SK-N-SH (cell line): ENCODE measurements around the gene SLC6A13. TPM values are rescaled to one million over a fixed set of nuclear protein-coding genes. Genes with fewer than 3 reads are reported as not detected.

ENCODE experiments used
- CTCF ChIA-PET: fragments of 300-600, 350-600 bp; formaldehyde crosslinking; extraction: SDS; loops from one replicate; lab custom pipeline; 2021; lab: Yijun Ruan, JAX
- POLR2A ChIA-PET: fragments of 350-600 bp; sonication (Branson Sonifier 250); formaldehyde crosslinking; extraction: SDS; loops from one replicate; lab custom pipeline; 2020; ENCODE audit warnings: antibody characterized with exemption, inconsistent platforms; lab: Yijun Ruan, JAX
- DNase-seq: peaks from one replicate; pipeline ENCODE4 v3.0.0; 2012
- H2AFZ ChIP-seq: fragments of 200-600 bp; sonication (generic); 2 replicates; pipeline ENCODE4 v1.8.1; 2016; ENCODE audit warnings: antibody characterized with exemption, mild to moderate bottlenecking, low read depth
- H3F3A ChIP-seq: fragments of 200-600 bp; sonication (generic); replicated peaks from 2 replicates; pipeline ENCODE3; 2016; ENCODE audit warnings: antibody characterized with exemption, mild to moderate bottlenecking; ENCODE audit not compliant: insufficient read depth
- H3K27ac ChIP-seq, 2 experiments: fragments of 200-500 bp in 1 of 2; fragments of 200-600 bp in 1 of 2; sonication (Bioruptor generic) in 1 of 2; sonication (generic), shearing (Covaris generic) in 1 of 2; 2 replicates each; pipeline versions ENCODE4 v1.5.1 to v1.6.1; 2014 to 2016; ENCODE audit warnings: low read depth in 2 of 2, inconsistent platforms in 1 of 2, low read length in 1 of 2, mild to moderate bottlenecking in 1 of 2, mixed read lengths in 1 of 2
- H3K27me3 ChIP-seq: fragments of 200-600 bp; sonication (generic), shearing (Covaris generic); 2 replicates; pipeline ENCODE4 v1.6.1; 2016; ENCODE audit warnings: mixed run types; ENCODE audit not compliant: insufficient read depth
- H3K36me3 ChIP-seq, 2 experiments: fragments of 200-500 bp in 1 of 2; fragments of 200-600 bp in 1 of 2; sonication (Bioruptor generic) in 1 of 2; sonication (generic) in 1 of 2; replicated peaks in 1 of 2; 2 replicates each; pipeline versions ENCODE3 to v1.5.1; 2014 to 2016; ENCODE audit warnings: low read length in 1 of 2, mild to moderate bottlenecking in 1 of 2; ENCODE audit not compliant: insufficient read depth in 2 of 2, control insufficient read depth in 1 of 2
- H3K4me1 ChIP-seq, 2 experiments: fragments of 200-500 bp in 1 of 2; fragments of 200-600 bp in 1 of 2; sonication (Bioruptor generic) in 1 of 2; sonication (generic), shearing (Covaris generic) in 1 of 2; 2 replicates each; pipeline versions ENCODE4 v1.5.1 to v1.6.1; 2014 to 2016; ENCODE audit warnings: low read depth in 1 of 2, low read length in 1 of 2, mixed run types in 1 of 2; ENCODE audit not compliant: insufficient read depth in 2 of 2, control insufficient read depth in 1 of 2
- H3K4me2 ChIP-seq: fragments of 200-600 bp; sonication (generic), shearing (Covaris generic); 2 replicates; pipeline ENCODE4 v1.6.1; 2017; ENCODE audit warnings: mixed run types
- H3K4me3 ChIP-seq, 2 experiments: fragments of 200-500 bp in 1 of 2; fragments of 200-600 bp in 1 of 2; sonication (Bioruptor generic) in 1 of 2; sonication (generic), shearing (Covaris generic) in 1 of 2; 2 replicates each; pipeline versions ENCODE4 v1.5.1 to v1.8.1; 2014 to 2016; ENCODE audit warnings: low read depth in 2 of 2, inconsistent platforms in 1 of 2, low read length in 1 of 2, mild to moderate bottlenecking in 1 of 2, mixed read lengths in 1 of 2, moderate library complexity in 1 of 2
- H3K79me2 ChIP-seq: fragments of 200-600 bp; sonication (generic); 2 replicates; pipeline ENCODE4 v1.8.1; 2017; ENCODE audit warnings: mild to moderate bottlenecking; ENCODE audit not compliant: insufficient read depth
- H3K9ac ChIP-seq: fragments of 200-600 bp; sonication (generic); 2 replicates; pipeline ENCODE4 v1.6.1; 2017; ENCODE audit warnings: mixed run types
- H3K9me2 ChIP-seq: fragments of 200-600 bp; sonication (generic); 2 replicates; pipeline ENCODE4 v1.6.1; 2017; ENCODE audit warnings: mixed run types
- H3K9me3 ChIP-seq: fragments of 200-600 bp; sonication (generic); 2 replicates; pipeline ENCODE4 v1.6.1; 2017; ENCODE audit warnings: mixed run types, mild to moderate bottlenecking, moderate library complexity
- H4K20me1 ChIP-seq: fragments of 200-600 bp; sonication (generic); 2 replicates; pipeline ENCODE4 v1.6.1; 2017; ENCODE audit warnings: mild to moderate bottlenecking, mixed run types; ENCODE audit not compliant: insufficient read depth
- EP300 ChIP-seq, 2 experiments: IDR thresholded peaks; 2 replicates each; pipeline versions ENCODE4 v1.4.0 to v1.6.1; 2012; ENCODE audit warnings: borderline replicate concordance in 1 of 2, low read depth in 1 of 2, low read length in 1 of 2
- FOSL2 ChIP-seq: IDR thresholded peaks from 2 replicates; pipeline ENCODE4 v1.4.0; 2012; ENCODE audit warnings: low read depth, mild to moderate bottlenecking, moderate library complexity, borderline replicate concordance
- FOXJ3 ChIP-seq: sonication (generic); formaldehyde crosslinking; IDR thresholded peaks from 2 replicates; pipeline ENCODE4 v1.5.1; 2020; ENCODE audit warnings: mild to moderate bottlenecking, missing genetic modification reagents
- FOXM1 ChIP-seq: IDR thresholded peaks from 2 replicates; pipeline ENCODE4 v1.4.0; 2012; ENCODE audit warnings: low read depth, mild to moderate bottlenecking
- JUND ChIP-seq: IDR thresholded peaks from 2 replicates; pipeline ENCODE4 v1.4.0; 2012
- MAX ChIP-seq: IDR thresholded peaks from 2 replicates; pipeline ENCODE4 v1.4.0; 2012; ENCODE audit warnings: low read depth
- MEF2A ChIP-seq: IDR thresholded peaks from 2 replicates; pipeline ENCODE4 v1.4.0; 2012; ENCODE audit warnings: low read depth, borderline replicate concordance
- MXI1 ChIP-seq: IDR thresholded peaks from 2 replicates; pipeline ENCODE4 v1.6.1; 2012; ENCODE audit warnings: mild to moderate bottlenecking, low read depth, low read length, improper control_type of control experiment
- PBX3 ChIP-seq: IDR thresholded peaks from 2 replicates; pipeline ENCODE4; 2012
- POLR2AphosphoS5 ChIP-seq: IDR thresholded peaks from 2 replicates; pipeline ENCODE4 v1.6.1; 2012; ENCODE audit warnings: low read depth, low read length
- REST ChIP-seq: IDR thresholded peaks from 2 replicates; pipeline ENCODE4 v1.6.1; 2012; ENCODE audit warnings: mild to moderate bottlenecking, low read depth, low read length, moderate library complexity
- RXRA ChIP-seq: IDR thresholded peaks from 2 replicates; pipeline ENCODE4 v1.4.0; 2012; ENCODE audit warnings: low read depth, mild to moderate bottlenecking, borderline replicate concordance
- TAF1 ChIP-seq: IDR thresholded peaks from 2 replicates; pipeline ENCODE4 v1.6.1; 2012; ENCODE audit warnings: low read depth, mild to moderate bottlenecking, low read length, moderate library complexity, borderline replicate concordance
- TCF12 ChIP-seq: IDR thresholded peaks from 2 replicates; pipeline ENCODE4 v1.4.0; 2012
- USF1 ChIP-seq: IDR thresholded peaks from 2 replicates; pipeline ENCODE4 v1.4.0; 2012; ENCODE audit warnings: low read depth, borderline replicate concordance
- USF2 ChIP-seq: fragments of 150-350 bp; IDR thresholded peaks from 2 replicates; pipeline ENCODE4 v1.6.1; 2017; ENCODE audit warnings: antibody characterized with exemption, low read length, low read depth, borderline replicate concordance
- YY1 ChIP-seq: IDR thresholded peaks from 2 replicates; pipeline ENCODE4 v1.4.0; 2012; ENCODE audit warnings: low read depth, mild to moderate bottlenecking
- WGBS: methylation state at CpG from one replicate; pipeline ENCODE4 v1.1.6; 2017; ENCODE audit warnings: low lambda C conversion rate; 5-methylcytosine and 5-hydroxymethylcytosine counted together
- polyA plus RNA-seq, 3 experiments: library from polyadenylated mRNA; depleted of rRNA; stranded (reverse); fragments of >200 nt; gene quantifications; 2 replicates each; pipeline ENCODE4 v1.2.3, GENCODE V29; 2012

SLC6A13 gene
- polyA plus RNA-seq, 1 of the 3 experiments (the other 2 are of a cell fraction): 0.05 TPM

GRCh38 chr12:237026-237815 is 25.4 kb downstream of the SLC6A13 start:
- no peaks in the 10 kb centered on the region for H3F3A ChIP-seq
- no peaks in the 10 kb centered on the region for H3K79me2 ChIP-seq
- H3K9me3 ChIP-seq: no peaks in the 10 kb centered on the region
- H3K4me1 ChIP-seq: no peaks in the 10 kb centered on the region
- H3K27me3 ChIP-seq: no peaks in the 10 kb centered on the region
- no peak overlapping the region for H2AFZ ChIP-seq
- TF ChIP-seq YY1 (no peak), PBX3 (no peak), JUND (no peak), MEF2A (no peak), MAX (no peak)
- no peaks in the 10 kb centered on the region for H4K20me1 ChIP-seq
- no peak for DNase-seq
- 37% methylated on average over 9 of the region's 13 CpGs for WGBS
- no peak overlapping the region for H3K27ac ChIP-seq
- ChIA-PET CTCF (no interaction called here), POLR2A (interaction anchor here (0.6 kb wide), 1 partner anchor 79 kb away, joined by 3 read pairs; no protein-coding TSS in a partner anchor)
- H3K36me3 ChIP-seq: no peaks in the 10 kb centered on the region
- H3K4me2 ChIP-seq: no peak overlapping the region
- no peak overlapping the region for H3K4me3 ChIP-seq
- H3K9ac ChIP-seq: no peak overlapping the region
- no peaks in the 10 kb centered on the region for H3K9me2 ChIP-seq

GRCh38 chr12:236445-236844 is 26.2 kb downstream of the SLC6A13 start:
- no peaks in the 10 kb centered on the region for H4K20me1 ChIP-seq

More at GRCh38 chr12:236445-236844, 26.2 kb downstream of the SLC6A13 start:
- Histone ChIP-seq H3K9ac (no peak overlapping the region), H3F3A (no peaks in the 10 kb centered on the region), H3K27me3 (no peaks in the 10 kb centered on the region), H2AFZ (no peak overlapping the region), H3K27ac (no peak overlapping the region), H3K4me2 (no peak overlapping the region), H3K36me3 (no peaks in the 10 kb centered on the region), H3K79me2 (no peaks in the 10 kb centered on the region), H3K9me3 (no peaks in the 10 kb centered on the region), H3K4me1 (no peaks in the 10 kb centered on the region; a peak in 1 of 4 replicates), H3K9me2 (no peaks in the 10 kb centered on the region), H3K4me3 (no peak overlapping the region)
- no peak for DNase-seq
- TF ChIP-seq RXRA: no peak
- no peak for TF ChIP-seq YY1
- no peak for TF ChIP-seq EP300 (IDR thresholded peaks at IDR 0.05; ENCODE audit: borderline replicate concordance in 1 of 2, low read depth in 1 of 2, low read length in 1 of 2)
- TF ChIP-seq TCF12: no peak
- no peak for TF ChIP-seq POLR2AphosphoS5
- no peak for TF ChIP-seq USF2
- no peak for TF ChIP-seq MXI1
- TF ChIP-seq TAF1: no peak
- no peak for TF ChIP-seq REST
- TF ChIP-seq USF1: no peak
- no peak for TF ChIP-seq MAX
- no peak for TF ChIP-seq FOXM1
- TF ChIP-seq JUND: no peak
- no peak for TF ChIP-seq FOSL2
- no peak for TF ChIP-seq FOXJ3 (CRISPR knock-in tag)
- ChIA-PET POLR2A (no interaction called here), CTCF (no interaction called here)
- 63% methylated on average over 3 of the region's 3 CpGs for WGBS
